PFSK-1 (cell line): ENCODE results near the gene CBFB.

Experiments
- FOXP2 ChIP-seq: optimal IDR thresholded peaks from 2 replicates; pipeline ENCODE3; 2011; ENCODE audit warnings: borderline replicate concordance, control low read depth, inconsistent platforms; ENCODE audit not compliant: insufficient read depth; ENCODE audit errors: extremely low read length, extremely low read depth
- POLR2AphosphoS5 ChIP-seq: IDR thresholded peaks from 2 replicates; pipeline ENCODE4 v1.6.1; 2012; ENCODE audit warnings: low read depth, mild to moderate bottlenecking, control low read depth, low read length, moderate library complexity
- SIN3A ChIP-seq: IDR thresholded peaks from 2 replicates; pipeline ENCODE4 v1.6.1; 2012; ENCODE audit warnings: mild to moderate bottlenecking, low read length, moderate library complexity, borderline replicate concordance; ENCODE audit not compliant: insufficient read depth
- TAF1 ChIP-seq: IDR thresholded peaks from 2 replicates; pipeline ENCODE4 v1.6.1; 2012; ENCODE audit warnings: low read length, control low read depth, borderline replicate concordance; ENCODE audit not compliant: insufficient read depth
- TF ChIP-seq, protein P1 (sequence below), 2 experiments: IDR thresholded peaks; 2 replicates each; pipeline versions ENCODE4 v1.6.1 to v1.8.0; 2011 to 2012; ENCODE audit warnings: low read depth in 2 of 2, low read length in 2 of 2, control low read depth in 1 of 2, inconsistent platforms in 1 of 2, mild to moderate bottlenecking in 1 of 2, moderate library complexity in 1 of 2; ENCODE audit not compliant: insufficient read depth in 1 of 2

Gene CBFB

GRCh38 chr16:67087803-67088202, 58.9 kb downstream of the CBFB start:
- no peak for TF ChIP-seq FOXP2

DNA sequence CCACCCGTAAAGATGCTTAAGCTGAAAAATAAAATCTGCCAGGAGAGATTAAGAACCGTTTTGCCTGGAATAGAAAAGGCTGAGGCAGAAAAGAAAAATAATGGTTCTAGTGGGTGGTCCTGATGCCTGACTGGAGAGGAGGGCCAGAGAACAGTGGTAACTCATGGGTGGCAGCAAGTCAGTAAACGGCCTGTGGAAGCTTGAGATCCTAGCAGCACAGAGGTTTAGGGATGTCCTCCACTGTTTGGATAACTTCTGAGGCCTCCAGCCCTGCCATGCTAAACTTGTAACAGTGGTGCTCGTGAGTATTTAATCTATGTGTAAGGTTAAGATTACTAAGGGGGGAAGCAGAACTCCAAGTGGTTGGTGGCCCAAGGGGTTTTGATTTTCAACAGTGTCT, 59.6 kb downstream of the CBFB start:
- no peak for TF ChIP-seq SIN3A
- no peak for TF ChIP-seq FOXP2
- TF ChIP-seq POLR2AphosphoS5: no peak
- no peak for TF ChIP-seq TAF1
- TF ChIP-seq, protein P1, sequence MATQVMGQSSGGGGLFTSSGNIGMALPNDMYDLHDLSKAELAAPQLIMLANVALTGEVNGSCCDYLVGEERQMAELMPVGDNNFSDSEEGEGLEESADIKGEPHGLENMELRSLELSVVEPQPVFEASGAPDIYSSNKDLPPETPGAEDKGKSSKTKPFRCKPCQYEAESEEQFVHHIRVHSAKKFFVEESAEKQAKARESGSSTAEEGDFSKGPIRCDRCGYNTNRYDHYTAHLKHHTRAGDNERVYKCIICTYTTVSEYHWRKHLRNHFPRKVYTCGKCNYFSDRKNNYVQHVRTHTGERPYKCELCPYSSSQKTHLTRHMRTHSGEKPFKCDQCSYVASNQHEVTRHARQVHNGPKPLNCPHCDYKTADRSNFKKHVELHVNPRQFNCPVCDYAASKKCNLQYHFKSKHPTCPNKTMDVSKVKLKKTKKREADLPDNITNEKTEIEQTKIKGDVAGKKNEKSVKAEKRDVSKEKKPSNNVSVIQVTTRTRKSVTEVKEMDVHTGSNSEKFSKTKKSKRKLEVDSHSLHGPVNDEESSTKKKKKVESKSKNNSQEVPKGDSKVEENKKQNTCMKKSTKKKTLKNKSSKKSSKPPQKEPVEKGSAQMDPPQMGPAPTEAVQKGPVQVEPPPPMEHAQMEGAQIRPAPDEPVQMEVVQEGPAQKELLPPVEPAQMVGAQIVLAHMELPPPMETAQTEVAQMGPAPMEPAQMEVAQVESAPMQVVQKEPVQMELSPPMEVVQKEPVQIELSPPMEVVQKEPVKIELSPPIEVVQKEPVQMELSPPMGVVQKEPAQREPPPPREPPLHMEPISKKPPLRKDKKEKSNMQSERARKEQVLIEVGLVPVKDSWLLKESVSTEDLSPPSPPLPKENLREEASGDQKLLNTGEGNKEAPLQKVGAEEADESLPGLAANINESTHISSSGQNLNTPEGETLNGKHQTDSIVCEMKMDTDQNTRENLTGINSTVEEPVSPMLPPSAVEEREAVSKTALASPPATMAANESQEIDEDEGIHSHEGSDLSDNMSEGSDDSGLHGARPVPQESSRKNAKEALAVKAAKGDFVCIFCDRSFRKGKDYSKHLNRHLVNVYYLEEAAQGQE (IDR thresholded peaks at IDR 0.05; ENCODE audit: insufficient read depth in 1 of 2, low read depth in 2 of 2, low read length in 2 of 2): no peak

- TF ChIP-seq TAF1 (no peak), POLR2AphosphoS5 (no peak), SIN3A (no peak), FOXP2 (no peak)
- TF ChIP-seq, protein P1 (IDR thresholded peaks at IDR 0.05; ENCODE audit: insufficient read depth in 1 of 2, low read depth in 2 of 2, low read length in 2 of 2): no peak
Measured at GRCh38 chr16:67089101-67089500, 60.2 kb downstream of the CBFB start.

GRCh38 chr16:67091906-67092566, 63.1 kb downstream of the CBFB start:
- TF ChIP-seq, protein P1 (IDR thresholded peaks at IDR 0.05; ENCODE audit: insufficient read depth in 1 of 2, low read depth in 2 of 2, low read length in 2 of 2): no peak
- no peak for TF ChIP-seq FOXP2
- no peak for TF ChIP-seq SIN3A
- TF ChIP-seq TAF1: no peak
- no peak for TF ChIP-seq POLR2AphosphoS5

GRCh38 chr16:67093098-67093726, 64.3 kb downstream of the CBFB start:
- TF ChIP-seq TAF1: no peak
- no peak for TF ChIP-seq POLR2AphosphoS5
- TF ChIP-seq, protein P1 (IDR thresholded peaks at IDR 0.05; ENCODE audit: insufficient read depth in 1 of 2, low read depth in 2 of 2, low read length in 2 of 2): no peak
- TF ChIP-seq FOXP2: no peak
- TF ChIP-seq SIN3A: no peak
